A673 (cell line): ENCODE data around the gene XPNPEP2. TPM values are rescaled to one million over a fixed set of nuclear protein-coding genes. Genes with fewer than 3 reads are reported as not detected.

Source experiments
- BruUV-seq: library from RNA; stranded (reverse); fragments of 400-500 nt; replicated peaks from 2 replicates; lab custom pipeline; 2021; lab: Mats Ljungman, UMichigan
- CTCF ChIA-PET: fragments of 300-600 bp; sonication (Branson Sonifier 250); formaldehyde crosslinking; loops from one replicate; lab custom pipeline; 2022; ENCODE audit warnings: antibody characterized with exemption; lab: Charles Lee
- POLR2A ChIA-PET: fragments of 300-600 bp; sonication (Branson Sonifier 250); formaldehyde crosslinking; loops from one replicate; lab custom pipeline; 2022; ENCODE audit warnings: antibody characterized with exemption; ENCODE audit not compliant: low non-redundant PET; lab: Charles Lee
- DNase-seq: peaks from one replicate; pipeline ENCODE4 v3.0.0-alpha.2; 2015; ENCODE audit warnings: low spot score
- H3K27ac ChIP-seq: fragments of 200-600 bp; sonication (generic); 2 replicates; pipeline ENCODE4 v1.5.1; 2016; ENCODE audit warnings: mixed run types, low read depth, mild to moderate bottlenecking, mixed read lengths, antibody characterized with exemption, low read length; ENCODE audit not compliant: poor library complexity, severe bottlenecking
- H3K27me3 ChIP-seq: fragments of 200-600 bp; sonication (generic); replicated peaks from 2 replicates; pipeline ENCODE4 v1.6.1; 2017; ENCODE audit warnings: mixed run types, low read depth, mild to moderate bottlenecking, mixed read lengths, antibody characterized with exemption, low read length; ENCODE audit not compliant: insufficient read depth, poor library complexity
- H3K36me3 ChIP-seq: fragments of 200-600 bp; sonication (generic); 2 replicates; pipeline ENCODE4 v1.6.1; 2016; ENCODE audit warnings: mixed run types, mild to moderate bottlenecking, mixed read lengths, antibody characterized with exemption, low read length; ENCODE audit not compliant: insufficient read depth, poor library complexity, severe bottlenecking
- H3K4me1 ChIP-seq: fragments of 200-600 bp; sonication (generic); 2 replicates; pipeline ENCODE4 v1.6.1; 2017; ENCODE audit warnings: mixed run types, mild to moderate bottlenecking, mixed read lengths, antibody characterized with exemption, low read length; ENCODE audit not compliant: insufficient read depth, poor library complexity, severe bottlenecking
- H3K4me3 ChIP-seq: fragments of 200-600 bp; sonication (generic); 2 replicates; pipeline ENCODE4 v1.5.1; 2016; ENCODE audit warnings: low read depth, mixed run types, mild to moderate bottlenecking, mixed read lengths, low read length; ENCODE audit not compliant: poor library complexity, severe bottlenecking
- H3K9me3 ChIP-seq: fragments of 200-600 bp; sonication (generic); 2 replicates; pipeline ENCODE4 v1.6.1; 2016; ENCODE audit warnings: mixed run types, low read depth, mild to moderate bottlenecking, mixed read lengths, antibody characterized with exemption, low read length; ENCODE audit not compliant: poor library complexity, severe bottlenecking
- EZH2 ChIP-seq: fragments of 200-600 bp; sonication (generic); IDR thresholded peaks from 2 replicates; pipeline ENCODE4 v1.6.1; 2017; ENCODE audit warnings: borderline replicate concordance, low read depth, mild to moderate bottlenecking, mixed read lengths, antibody characterized with exemption, low read length; ENCODE audit not compliant: poor library complexity, severe bottlenecking
- intact Hi-C: fragments of 100-400 bp; cut with micrococcal nuclease; formaldehyde crosslinking; loops from one replicate; pipeline ENCODE4 v1.10.0; 2022; ENCODE audit not compliant: unreplicated experiment
- total RNA-seq: library from RNA; stranded (reverse); gene quantifications from 2 replicates; pipeline ENCODE4 v1.2.3, GENCODE V29; 2021
- TF ChIP-seq, protein P1 (sequence below): fragments of 300-800, 200-600 bp; sonication (generic); conservative IDR thresholded peaks from 2 replicates; pipeline ENCODE4 v1.5.1; 2017; ENCODE audit warnings: low read depth, mild to moderate bottlenecking, antibody characterized with exemption, low read length, moderate library complexity, mixed read lengths

XPNPEP2 gene
- total RNA-seq, 1 experiment from 2014 or later = not detected

DNA sequence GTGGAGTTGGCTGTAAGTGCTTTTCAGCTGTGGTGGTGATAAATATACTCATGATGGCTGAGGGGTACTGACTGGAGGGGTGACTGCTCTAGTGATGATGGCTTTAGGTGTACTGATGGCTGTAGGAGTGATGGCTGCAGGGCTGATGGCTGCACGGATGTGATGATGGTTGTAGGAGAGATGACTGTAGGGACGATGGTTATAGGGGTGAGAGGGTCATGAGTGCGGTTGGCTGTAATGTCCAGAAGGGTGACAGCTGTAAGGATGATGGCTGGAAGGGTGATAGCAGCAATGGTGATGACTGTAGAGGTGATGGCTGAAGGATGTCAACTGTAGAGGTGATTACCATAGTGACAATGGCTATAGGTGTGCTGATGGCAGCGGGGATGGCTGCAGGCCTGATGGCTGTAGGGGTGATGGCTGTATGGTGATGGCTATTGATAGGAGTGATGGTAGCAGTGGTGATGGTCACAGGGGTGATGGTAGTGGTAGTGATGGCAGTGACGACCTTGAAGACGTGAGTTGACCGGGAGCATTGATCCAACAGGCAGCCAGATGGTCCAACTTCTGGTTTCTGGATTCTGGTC, 40.4 kb downstream of the XPNPEP2 start:
- no peaks in the 10 kb centered on the region for H3K27me3 ChIP-seq
- TF ChIP-seq, protein P1, sequence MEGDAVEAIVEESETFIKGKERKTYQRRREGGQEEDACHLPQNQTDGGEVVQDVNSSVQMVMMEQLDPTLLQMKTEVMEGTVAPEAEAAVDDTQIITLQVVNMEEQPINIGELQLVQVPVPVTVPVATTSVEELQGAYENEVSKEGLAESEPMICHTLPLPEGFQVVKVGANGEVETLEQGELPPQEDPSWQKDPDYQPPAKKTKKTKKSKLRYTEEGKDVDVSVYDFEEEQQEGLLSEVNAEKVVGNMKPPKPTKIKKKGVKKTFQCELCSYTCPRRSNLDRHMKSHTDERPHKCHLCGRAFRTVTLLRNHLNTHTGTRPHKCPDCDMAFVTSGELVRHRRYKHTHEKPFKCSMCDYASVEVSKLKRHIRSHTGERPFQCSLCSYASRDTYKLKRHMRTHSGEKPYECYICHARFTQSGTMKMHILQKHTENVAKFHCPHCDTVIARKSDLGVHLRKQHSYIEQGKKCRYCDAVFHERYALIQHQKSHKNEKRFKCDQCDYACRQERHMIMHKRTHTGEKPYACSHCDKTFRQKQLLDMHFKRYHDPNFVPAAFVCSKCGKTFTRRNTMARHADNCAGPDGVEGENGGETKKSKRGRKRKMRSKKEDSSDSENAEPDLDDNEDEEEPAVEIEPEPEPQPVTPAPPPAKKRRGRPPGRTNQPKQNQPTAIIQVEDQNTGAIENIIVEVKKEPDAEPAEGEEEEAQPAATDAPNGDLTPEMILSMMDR = no peak
- no peak for TF ChIP-seq EZH2
- no peaks in the 10 kb centered on the region for H3K4me1 ChIP-seq
- DNase-seq = no peak
- ChIA-PET POLR2A (interaction anchor here (0.6 kb wide), 1 partner anchor 65 kb away, joined by 3 read pairs; the partner anchor contains the start of gene ZDHHC9), CTCF (no interaction called here)
- H3K9me3 ChIP-seq = no peaks in the 10 kb centered on the region
- no peak overlapping the region for H3K27ac ChIP-seq
- H3K36me3 ChIP-seq = no peaks in the 10 kb centered on the region
- intact Hi-C loops = no loop called here
- no TSS peak for BruUV-seq
- H3K4me3 ChIP-seq = no peak overlapping the region

DNA sequence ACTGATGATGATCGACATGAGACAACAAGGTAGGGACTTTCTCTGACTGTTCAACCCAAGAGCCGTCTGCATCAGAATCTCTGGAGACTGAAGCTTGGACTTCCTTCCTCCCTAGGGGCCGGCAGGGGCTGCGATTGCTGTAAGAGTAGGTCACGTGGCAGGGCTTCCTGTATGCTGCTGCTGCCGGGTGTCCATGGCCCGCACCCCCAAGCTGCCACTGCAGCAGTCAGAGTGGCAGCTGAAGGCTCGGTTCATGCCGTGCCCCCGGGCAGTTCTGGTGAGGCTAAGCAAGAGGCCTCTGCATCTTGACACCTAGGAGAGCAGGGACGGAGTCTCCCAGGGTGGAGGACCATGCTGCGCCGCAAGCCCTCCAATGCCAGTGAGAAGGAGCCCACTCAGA, 41.0 kb downstream of the XPNPEP2 start, which contains the start of gene SASH3:
SASH3 (plus strand) TSS at position 203 of the 400 bp plus-strand sequence; CDS start at position 352, 149 bp downstream.
- no peak for TF ChIP-seq EZH2
- TF ChIP-seq, protein P1 = no peak
- CTCF ChIA-PET = no interaction called here
- POLR2A ChIA-PET = no interaction called here
- BruUV-seq = no TSS peak
- DNase-seq = no peak
- H3K36me3 ChIP-seq = no peaks in the 10 kb centered on the region
- H3K4me1 ChIP-seq = no peaks in the 10 kb centered on the region
- no peaks in the 10 kb centered on the region for H3K9me3 ChIP-seq
- intact Hi-C loops = no loop called here
- H3K4me3 ChIP-seq = no peak within 1 kb of the TSS
- H3K27ac ChIP-seq = no peak within 1 kb of the TSS
- no peaks in the 10 kb centered on the region for H3K27me3 ChIP-seq

DNA sequence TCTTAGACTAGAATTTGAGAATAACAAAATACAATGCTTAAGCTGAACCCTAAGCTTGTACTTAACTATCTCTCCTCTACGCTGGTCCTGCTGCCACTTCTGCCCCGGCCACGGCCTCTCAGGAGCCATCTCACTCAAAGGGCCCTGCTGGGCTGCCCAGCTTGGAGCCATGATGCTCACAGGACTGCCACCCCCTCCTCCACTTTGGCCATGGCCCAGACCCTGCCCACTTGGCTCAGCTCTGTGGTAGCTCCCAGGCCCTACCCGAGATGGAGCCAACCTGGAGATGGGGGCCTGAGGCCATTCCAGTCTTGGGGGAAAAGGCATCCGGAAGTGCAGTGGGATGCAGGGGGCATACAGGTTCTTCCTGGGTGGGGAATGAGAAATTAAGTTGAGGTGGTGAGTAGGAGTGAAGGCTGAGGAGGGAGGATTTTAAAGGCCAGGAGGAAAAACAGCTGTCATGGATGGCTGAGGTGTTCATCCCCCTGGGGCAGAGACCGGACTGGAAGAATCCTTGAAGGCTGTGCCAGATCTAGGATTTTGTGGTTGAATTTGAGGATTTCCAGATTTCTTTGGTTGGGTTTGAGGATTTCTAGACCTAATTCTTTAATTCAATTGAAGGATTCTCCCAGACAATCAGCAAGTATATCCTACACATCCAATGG, 41.8 kb downstream of the XPNPEP2 start:
- no peak for TF ChIP-seq EZH2
- TF ChIP-seq, protein P1 = no peak
- Histone ChIP-seq H3K27me3 (no peaks in the 10 kb centered on the region), H3K36me3 (no peaks in the 10 kb centered on the region), H3K27ac (no peak overlapping the region), H3K9me3 (no peaks in the 10 kb centered on the region), H3K4me3 (no peak overlapping the region), H3K4me1 (no peaks in the 10 kb centered on the region)
- CTCF ChIA-PET = no interaction called here
- no TSS peak for BruUV-seq
- POLR2A ChIA-PET = no interaction called here
- intact Hi-C loops = no loop called here
- no peak for DNase-seq
